ENCODE data around the gene RAB44. TPM values are rescaled to one million over a fixed set of nuclear protein-coding genes. Genes with fewer than 3 reads are reported as not detected.

RAB44 gene
- total and polyA plus RNA-seq, 2 of the 13 experiments (the other 11 are each of a cell fraction or from before 2014, with no cell fraction given), result not detected

DNA sequence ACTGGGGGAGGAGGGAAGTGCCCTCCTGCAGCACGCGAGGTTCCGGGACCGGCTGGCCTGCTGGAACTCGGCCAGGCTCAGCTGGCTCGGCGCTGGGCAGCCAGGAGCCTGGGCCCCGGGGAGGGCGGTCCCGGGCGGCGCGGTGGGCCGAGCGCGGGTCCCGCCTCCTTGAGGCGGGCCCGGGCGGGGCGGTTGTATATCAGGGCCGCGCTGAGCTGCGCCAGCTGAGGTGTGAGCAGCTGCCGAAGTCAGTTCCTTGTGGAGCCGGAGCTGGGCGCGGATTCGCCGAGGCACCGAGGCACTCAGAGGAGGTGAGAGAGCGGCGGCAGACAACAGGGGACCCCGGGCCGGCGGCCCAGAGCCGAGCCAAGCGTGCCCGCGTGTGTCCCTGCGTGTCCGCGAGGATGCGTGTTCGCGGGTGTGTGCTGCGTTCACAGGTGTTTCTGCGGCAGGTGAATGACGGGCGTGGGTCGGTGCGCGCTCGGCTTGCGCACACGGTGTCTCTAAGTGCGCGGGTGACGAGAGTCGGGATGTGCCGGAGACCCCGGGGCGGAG, 19.1 kb upstream of the RAB44 start, which contains the start of gene CDKN1A (continued):
- TF ChIP-seq, protein P1, sequence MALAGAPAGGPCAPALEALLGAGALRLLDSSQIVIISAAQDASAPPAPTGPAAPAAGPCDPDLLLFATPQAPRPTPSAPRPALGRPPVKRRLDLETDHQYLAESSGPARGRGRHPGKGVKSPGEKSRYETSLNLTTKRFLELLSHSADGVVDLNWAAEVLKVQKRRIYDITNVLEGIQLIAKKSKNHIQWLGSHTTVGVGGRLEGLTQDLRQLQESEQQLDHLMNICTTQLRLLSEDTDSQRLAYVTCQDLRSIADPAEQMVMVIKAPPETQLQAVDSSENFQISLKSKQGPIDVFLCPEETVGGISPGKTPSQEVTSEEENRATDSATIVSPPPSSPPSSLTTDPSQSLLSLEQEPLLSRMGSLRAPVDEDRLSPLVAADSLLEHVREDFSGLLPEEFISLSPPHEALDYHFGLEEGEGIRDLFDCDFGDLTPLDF (CRISPR knock-in tag; IDR thresholded peaks at IDR 0.05), result no peak
- no peak for TF ChIP-seq ATF7 (IDR thresholded peaks at IDR 0.05)
- no peak for TF ChIP-seq ATF7 (CRISPR knock-in tag; IDR thresholded peaks at IDR 0.05)
- TF ChIP-seq, protein P2, sequence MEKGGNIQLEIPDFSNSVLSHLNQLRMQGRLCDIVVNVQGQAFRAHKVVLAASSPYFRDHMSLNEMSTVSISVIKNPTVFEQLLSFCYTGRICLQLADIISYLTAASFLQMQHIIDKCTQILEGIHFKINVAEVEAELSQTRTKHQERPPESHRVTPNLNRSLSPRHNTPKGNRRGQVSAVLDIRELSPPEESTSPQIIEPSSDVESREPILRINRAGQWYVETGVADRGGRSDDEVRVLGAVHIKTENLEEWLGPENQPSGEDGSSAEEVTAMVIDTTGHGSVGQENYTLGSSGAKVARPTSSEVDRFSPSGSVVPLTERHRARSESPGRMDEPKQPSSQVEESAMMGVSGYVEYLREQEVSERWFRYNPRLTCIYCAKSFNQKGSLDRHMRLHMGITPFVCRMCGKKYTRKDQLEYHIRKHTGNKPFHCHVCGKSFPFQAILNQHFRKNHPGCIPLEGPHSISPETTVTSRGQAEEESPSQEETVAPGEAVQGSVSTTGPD (CRISPR knock-in tag; IDR thresholded peaks at IDR 0.05), result no peak
- peak; percentile 59; the same call in 1 of the 2 replicates for TF ChIP-seq TBX3 (IDR thresholded peaks at IDR 0.05; ENCODE audit: borderline replicate concordance)
- 0 out of 2 replicates have a peak, but pooled peaks have one; percentile 34 for TF ChIP-seq DPF2 (CRISPR knock-in tag; IDR thresholded peaks at IDR 0.05; ENCODE audit: borderline replicate concordance, low read depth)
- TF ChIP-seq ZNF468 (CRISPR knock-in tag; IDR thresholded peaks at IDR 0.05), result peak; percentile 76; the same call in 1 of the 2 replicates
- 0 out of 2 replicates have a peak, but pooled peaks have one; percentile 60 for TF ChIP-seq ZNF256 (CRISPR knock-in tag; conservative IDR thresholded peaks at IDR 0.05)
- TF ChIP-seq, protein P3, sequence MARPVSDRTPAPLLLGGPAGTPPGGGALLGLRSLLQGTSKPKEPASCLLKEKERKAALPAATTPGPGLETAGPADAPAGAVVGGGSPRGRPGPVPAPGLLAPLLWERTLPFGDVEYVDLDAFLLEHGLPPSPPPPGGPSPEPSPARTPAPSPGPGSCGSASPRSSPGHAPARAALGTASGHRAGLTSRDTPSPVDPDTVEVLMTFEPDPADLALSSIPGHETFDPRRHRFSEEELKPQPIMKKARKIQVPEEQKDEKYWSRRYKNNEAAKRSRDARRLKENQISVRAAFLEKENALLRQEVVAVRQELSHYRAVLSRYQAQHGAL (CRISPR knock-in tag; IDR thresholded peaks at IDR 0.05; ENCODE audit: not compliant biosample characterization), result peak; percentile 55
- TF ChIP-seq MXD1 (CRISPR knock-in tag; IDR thresholded peaks at IDR 0.05), result peak; percentile 77; the same call in 1 of the 2 replicates
- no peak for TF ChIP-seq DMAP1 (CRISPR knock-in tag; IDR thresholded peaks at IDR 0.05)
- no peak for TF ChIP-seq NFE2L2 (IDR thresholded peaks at IDR 0.05; ENCODE audit: low read length)
- no peak for TF ChIP-seq ZNF713 (CRISPR knock-in tag; IDR thresholded peaks at IDR 0.05)
- no peak; the same call in 1 of the 2 replicates for TF ChIP-seq ZFYVE20 (CRISPR knock-in tag; IDR thresholded peaks at IDR 0.05; ENCODE audit: borderline replicate concordance, low read depth)
- TF ChIP-seq, protein P4, sequence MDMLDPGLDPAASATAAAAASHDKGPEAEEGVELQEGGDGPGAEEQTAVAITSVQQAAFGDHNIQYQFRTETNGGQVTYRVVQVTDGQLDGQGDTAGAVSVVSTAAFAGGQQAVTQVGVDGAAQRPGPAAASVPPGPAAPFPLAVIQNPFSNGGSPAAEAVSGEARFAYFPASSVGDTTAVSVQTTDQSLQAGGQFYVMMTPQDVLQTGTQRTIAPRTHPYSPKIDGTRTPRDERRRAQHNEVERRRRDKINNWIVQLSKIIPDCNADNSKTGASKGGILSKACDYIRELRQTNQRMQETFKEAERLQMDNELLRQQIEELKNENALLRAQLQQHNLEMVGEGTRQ (IDR thresholded peaks at IDR 0.05; ENCODE audit: low read depth, low read length), result no peak
- TF ChIP-seq, protein P4 (CRISPR knock-in tag; IDR thresholded peaks at IDR 0.05; ENCODE audit: borderline replicate concordance), result no peak
- 0 out of 2 replicates have a peak, but pooled peaks have one; percentile 4 for TF ChIP-seq ARID2 (CRISPR knock-in tag; IDR thresholded peaks at IDR 0.05; ENCODE audit: borderline replicate concordance)
- peak; percentile 79 for TF ChIP-seq CHCHD3 (CRISPR knock-in tag; IDR thresholded peaks at IDR 0.05)
- TF ChIP-seq ZMAT3 (CRISPR knock-in tag; conservative IDR thresholded peaks at IDR 0.05), result peak; percentile 55
- peak; percentile 83; the same call in 1 of the 2 replicates for TF ChIP-seq ZNF263 (CRISPR knock-in tag; IDR thresholded peaks at IDR 0.05)
- TF ChIP-seq NFATC3 (CRISPR knock-in tag; IDR thresholded peaks at IDR 0.05), result no peak; the same call in 1 of the 2 replicates
- TF ChIP-seq, protein P5, sequence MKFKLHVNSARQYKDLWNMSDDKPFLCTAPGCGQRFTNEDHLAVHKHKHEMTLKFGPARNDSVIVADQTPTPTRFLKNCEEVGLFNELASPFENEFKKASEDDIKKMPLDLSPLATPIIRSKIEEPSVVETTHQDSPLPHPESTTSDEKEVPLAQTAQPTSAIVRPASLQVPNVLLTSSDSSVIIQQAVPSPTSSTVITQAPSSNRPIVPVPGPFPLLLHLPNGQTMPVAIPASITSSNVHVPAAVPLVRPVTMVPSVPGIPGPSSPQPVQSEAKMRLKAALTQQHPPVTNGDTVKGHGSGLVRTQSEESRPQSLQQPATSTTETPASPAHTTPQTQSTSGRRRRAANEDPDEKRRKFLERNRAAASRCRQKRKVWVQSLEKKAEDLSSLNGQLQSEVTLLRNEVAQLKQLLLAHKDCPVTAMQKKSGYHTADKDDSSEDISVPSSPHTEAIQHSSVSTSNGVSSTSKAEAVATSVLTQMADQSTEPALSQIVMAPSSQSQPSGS (CRISPR knock-in tag; IDR thresholded peaks at IDR 0.05), result peak; percentile 75
- TF ChIP-seq HOXA7 (CRISPR knock-in tag; IDR thresholded peaks at IDR 0.05), result no peak
